GM12891 (cell line): ENCODE measurements around the gene THAP7.

Source experiments
- PAX5 ChIP-seq: IDR thresholded peaks from 2 replicates; pipeline ENCODE4 v1.6.1; 2011; ENCODE audit warnings: low read length, moderate library complexity, mild to moderate bottlenecking; ENCODE audit not compliant: insufficient read depth, severe bottlenecking
- POLR2A ChIP-seq: IDR thresholded peaks from 2 replicates; pipeline ENCODE4 v1.6.1; 2011; ENCODE audit warnings: low read depth, low read length, control low read depth
- POLR2AphosphoS5 ChIP-seq: IDR thresholded peaks from 2 replicates; pipeline ENCODE4 v1.6.1; 2011; ENCODE audit warnings: low read depth, low read length, control low read depth
- POU2F2 ChIP-seq: IDR thresholded peaks from 2 replicates; pipeline ENCODE4 v1.6.1; 2011; ENCODE audit warnings: low read depth, mild to moderate bottlenecking, control low read depth, low read length, moderate library complexity
- SPI1 ChIP-seq: IDR thresholded peaks from 2 replicates; pipeline ENCODE4 v1.6.1; 2011; ENCODE audit warnings: low read depth, low read length, control low read depth
- TAF1 ChIP-seq: IDR thresholded peaks from 2 replicates; pipeline ENCODE4 v1.6.1; 2011; ENCODE audit warnings: low read depth, low read length, control low read depth

DNA sequence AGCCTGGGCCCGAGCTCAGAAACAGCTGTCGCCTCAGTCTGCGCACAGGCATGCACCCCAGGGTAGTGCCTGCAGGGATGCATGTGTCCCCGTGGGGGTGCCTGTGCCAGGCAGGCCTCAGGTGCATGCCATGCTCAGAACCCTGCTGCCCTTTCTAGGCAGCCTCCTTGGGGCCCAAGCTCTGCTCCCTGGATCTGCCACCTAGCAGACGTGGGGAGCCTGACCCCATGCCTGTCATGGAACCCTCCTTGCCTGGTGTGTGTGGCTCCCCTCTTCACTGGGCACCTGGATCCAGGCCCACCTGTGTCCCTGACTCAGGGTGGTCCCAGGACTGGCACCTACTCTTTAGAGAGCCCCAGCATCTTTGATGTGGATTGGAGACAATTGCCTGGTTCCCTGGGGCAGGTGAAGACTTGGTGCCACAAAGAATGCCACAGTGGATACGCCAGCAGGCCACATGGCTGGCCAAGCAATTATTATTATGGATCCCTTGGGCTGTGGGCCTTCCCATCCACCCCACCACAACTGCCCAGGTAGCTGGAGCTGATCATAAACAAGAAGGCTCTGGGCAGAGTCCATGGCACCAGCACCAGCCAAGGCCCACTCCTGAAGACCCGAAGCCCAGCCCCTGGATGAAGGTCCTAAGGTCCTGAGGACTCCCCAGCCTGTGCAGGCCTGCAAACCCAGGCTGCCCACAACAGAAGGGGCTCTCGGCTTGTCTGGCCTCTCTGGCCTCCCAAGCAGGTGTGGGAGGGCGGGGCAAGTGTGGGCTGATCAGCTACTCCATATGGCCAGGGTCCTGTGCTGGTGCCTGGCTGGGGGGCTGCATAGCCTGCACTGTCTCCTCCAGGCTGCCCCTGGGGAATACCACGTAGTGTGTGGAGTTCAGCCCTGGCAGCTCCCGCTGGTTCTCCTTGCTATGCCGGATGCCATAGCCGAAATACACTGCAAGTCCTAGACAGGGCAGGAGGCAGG is 26.6 kb upstream of the THAP7 start:
- TF ChIP-seq POLR2A = no peak
- no peak for TF ChIP-seq TAF1
- TF ChIP-seq POLR2AphosphoS5 = no peak
- no peak for TF ChIP-seq POU2F2
- TF ChIP-seq PAX5 = no peak
- no peak for TF ChIP-seq SPI1
